ENCODE measurements around the gene MAGOH.

- TF ChIP-seq CTCF (IDR thresholded peaks at IDR 0.05) (no peak), EZH2 (IDR thresholded peaks at IDR 0.05; ENCODE audit: borderline replicate concordance, insufficient read depth, low read depth, low read length, poor library complexity, severe bottlenecking) (no peak)
Measured at GRCh38 chr1:53256511-53257453, 18.5 kb upstream of the MAGOH start.
